NT2/D1 (cell line): ENCODE results near the gene ABCC9.

ENCODE experiments used
- SUZ12 ChIP-seq: IDR thresholded peaks from 2 replicates; pipeline ENCODE4 v1.6.1; 2011; ENCODE audit not compliant: insufficient read length, insufficient read depth; ENCODE audit errors: extremely low read depth
- YY1 ChIP-seq: IDR thresholded peaks from 2 replicates; pipeline ENCODE4 v1.6.1; 2011; ENCODE audit not compliant: insufficient read length, insufficient read depth

DNA sequence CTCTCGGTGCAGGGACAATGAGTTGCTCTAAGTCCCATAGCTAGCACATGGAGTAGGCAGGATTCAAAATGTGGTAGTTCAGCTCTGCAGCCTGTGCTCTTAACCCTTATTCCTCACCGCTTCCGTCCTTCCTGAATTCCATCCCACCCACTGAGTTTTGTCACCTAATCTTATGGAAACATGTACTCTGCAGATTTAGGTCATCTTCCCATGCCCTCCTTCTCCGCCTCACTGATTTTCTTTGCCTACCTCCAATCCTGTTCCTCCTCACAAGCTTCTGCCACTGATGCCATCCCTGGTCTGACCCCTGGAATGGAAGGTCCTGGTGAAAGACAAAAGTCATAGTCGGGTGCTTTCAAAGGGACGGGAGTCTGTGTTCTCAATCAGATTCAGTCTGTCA lies 46.5 kb upstream of the ABCC9 start:
- TF ChIP-seq YY1: no peak
- no peak for TF ChIP-seq SUZ12
